ENCODE measurements around the gene MAP3K6.

MAP3K6 gene

DNA sequence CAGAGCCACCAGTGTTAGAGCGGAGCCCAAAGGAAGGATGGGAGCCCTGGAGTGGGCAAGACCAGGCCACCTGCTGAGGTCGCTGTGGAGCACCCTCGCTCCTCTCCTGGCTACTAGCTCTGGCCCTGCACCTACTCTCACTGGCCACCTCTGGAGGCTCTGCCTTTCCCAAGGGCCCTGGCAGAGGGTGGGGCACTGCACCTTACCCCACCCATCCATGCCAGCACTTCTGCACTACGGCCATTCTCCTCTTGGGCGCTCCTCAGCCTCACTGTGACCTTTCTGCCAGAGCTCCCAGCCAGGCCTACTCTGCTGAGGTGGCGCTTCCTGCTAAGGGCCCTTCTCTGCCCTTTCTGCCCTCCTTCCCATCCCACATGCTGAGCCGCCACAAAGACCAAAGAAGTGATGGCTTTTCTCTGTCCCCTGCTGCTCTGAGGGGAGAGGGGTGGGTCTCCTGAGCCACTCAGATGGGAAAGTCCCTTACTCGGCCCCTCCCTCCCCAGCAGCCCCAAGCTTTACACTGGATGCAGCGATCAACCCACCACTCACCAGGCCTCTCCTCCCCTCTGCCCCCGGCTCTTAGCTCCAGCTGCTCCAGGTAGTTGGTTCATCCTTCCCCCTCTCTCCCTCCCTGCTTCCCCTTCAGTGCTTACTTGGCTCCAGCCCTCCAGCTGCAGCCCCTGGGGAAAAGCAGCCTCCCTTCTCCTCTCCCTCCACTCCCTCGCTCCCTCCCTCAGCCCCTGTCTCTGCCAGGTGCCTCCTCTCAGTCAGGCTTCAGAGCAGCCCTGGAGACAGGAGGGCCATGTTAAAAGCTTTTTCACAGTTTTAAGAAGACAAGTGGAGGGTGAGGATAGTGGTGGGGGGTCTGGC is 59.6 kb downstream of the MAP3K6 start:
- DNase-seq (ENCODE audit: extremely low spot score), result no peak
- TF ChIP-seq HDGF (IDR thresholded peaks at IDR 0.05; ENCODE audit: borderline replicate concordance), result no peak
- TF ChIP-seq SUZ12 (IDR thresholded peaks at IDR 0.05), result no peak
- no peak for TF ChIP-seq BHLHE40 (IDR thresholded peaks at IDR 0.05; ENCODE audit: borderline replicate concordance)
- no peak for TF ChIP-seq L3MBTL2 (conservative IDR thresholded peaks at IDR 0.05)
- ChIA-PET CTCF (interaction anchor here (1.1 to 1.6 kb wide), 4 partner anchors 10 to 88 kb away, joined by 3 to 8 read pairs (median 3); no protein-coding TSS in a partner anchor), POLR2A (no interaction called here)

GRCh38 chr1:27306071-27306470 is 60.7 kb downstream of the MAP3K6 start:
- TF ChIP-seq LEF1 (IDR thresholded peaks at IDR 0.05; ENCODE audit: borderline replicate concordance), result no peak
- no peak for TF ChIP-seq ELF4 (IDR thresholded peaks at IDR 0.05)
- TF ChIP-seq TARDBP (IDR thresholded peaks at IDR 0.05), result no peak
- no peak for TF ChIP-seq SP1 (IDR thresholded peaks at IDR 0.05)
- no peak for TF ChIP-seq FOXM1 (IDR thresholded peaks at IDR 0.05; ENCODE audit: borderline replicate concordance)
- TF ChIP-seq FOXA1 (IDR thresholded peaks at IDR 0.05), result no peak
- TF ChIP-seq BHLHE40 (IDR thresholded peaks at IDR 0.05; ENCODE audit: borderline replicate concordance), result no peak
- no peak for TF ChIP-seq CTBP1 (IDR thresholded peaks at IDR 0.05; ENCODE audit: borderline replicate concordance)
- TF ChIP-seq NFRKB (IDR thresholded peaks at IDR 0.05), result no peak
- no peak for TF ChIP-seq HDGF (IDR thresholded peaks at IDR 0.05; ENCODE audit: borderline replicate concordance)
- no peak for TF ChIP-seq PKNOX1 (IDR thresholded peaks at IDR 0.05)
- TF ChIP-seq ARNT (IDR thresholded peaks at IDR 0.05), result no peak
- no peak for DNase-seq (ENCODE audit: extremely low spot score)
- POLR2A ChIA-PET, result no interaction called here
- CTCF ChIA-PET, result interaction anchor here (1.1 to 1.3 kb wide), 2 partner anchors 26 to 89 kb away, joined by 3 read pairs; no protein-coding TSS in a partner anchor
